Dermis blood vessel endothelial cell (primary cell): ENCODE results near the gene FRMD5. TPM values are rescaled to one million over a fixed set of nuclear protein-coding genes. Genes with fewer than 3 reads are reported as not detected.
"Not testable (repeated sequence)": the region's sequence is repeated elsewhere in the genome, so short reads cannot be mapped to it uniquely, and the experiment has no call there.

ENCODE experiments used
- DNase-seq: peaks from one replicate; pipeline ENCODE4 v3.0.0; 2010
- total RNA-seq: library from RNA; depleted of rRNA; stranded (reverse); fragments of >200 nt; gene quantifications from 2 replicates; pipeline ENCODE4 v1.2.3, GENCODE V29; 2014

The FRMD5 gene
- total RNA-seq, 1 donor from 2014 or later = 1.5 TPM

DNA sequence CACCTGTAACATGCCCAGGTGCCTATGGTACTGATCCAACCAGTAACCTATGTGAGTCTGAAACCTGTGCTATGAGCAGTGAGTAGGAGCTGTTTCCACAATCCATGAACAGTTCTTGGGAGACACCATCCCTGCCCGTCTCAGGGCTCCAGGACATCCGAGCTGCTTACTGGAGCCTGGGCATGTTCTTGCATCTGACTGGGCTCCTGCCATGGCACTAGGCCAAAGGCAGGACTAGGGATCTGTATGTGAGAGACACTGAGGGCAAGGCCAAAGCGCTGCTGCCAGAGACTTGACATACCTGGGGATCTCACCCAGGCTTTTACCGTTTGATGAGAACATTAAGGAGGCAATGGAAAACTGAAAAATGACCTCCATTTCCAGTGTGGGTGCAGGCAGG, 308.5 kb downstream of the FRMD5 start:
- no peak for DNase-seq

DNA sequence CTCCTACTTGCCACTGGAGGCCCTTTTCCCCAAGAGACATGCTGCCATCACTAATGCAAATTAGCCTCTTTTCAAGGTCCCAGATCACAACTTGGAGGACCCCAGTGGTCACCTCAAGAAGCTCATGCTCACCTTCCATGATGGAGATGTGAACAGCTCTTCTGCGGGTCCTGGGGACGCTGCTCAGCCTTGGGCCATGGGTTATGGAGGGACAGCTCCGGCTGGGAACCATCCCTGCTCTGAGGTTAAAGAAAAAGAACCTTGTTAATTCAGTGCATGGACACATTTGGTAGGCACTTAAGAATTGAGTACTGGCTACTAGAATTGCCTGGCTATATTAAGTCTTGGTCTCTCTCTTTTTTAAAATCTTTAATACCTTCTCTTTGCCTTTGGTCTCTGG, 311.5 kb downstream of the FRMD5 start:
- no peak for DNase-seq

DNA sequence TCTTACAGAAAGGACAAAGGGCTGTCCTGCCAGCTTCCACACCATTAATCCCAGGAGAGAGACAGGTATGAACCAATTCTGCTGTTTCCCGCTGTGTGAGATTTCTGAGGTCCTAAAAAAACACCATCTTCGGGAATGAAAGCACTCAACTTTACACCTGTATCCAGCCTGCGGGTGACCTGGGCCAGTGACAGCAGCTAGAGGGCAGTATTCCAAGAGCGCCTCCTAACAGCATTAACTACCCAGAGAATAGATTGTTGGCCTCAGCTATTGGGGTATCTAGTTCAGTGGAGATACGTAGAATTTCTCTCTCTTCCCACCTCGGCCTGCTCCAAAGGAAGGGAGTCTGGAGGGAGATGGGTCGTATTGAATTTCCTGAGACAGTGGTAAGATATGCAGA, 313.1 kb downstream of the FRMD5 start:
- DNase-seq = peak; percentile 27

DNA sequence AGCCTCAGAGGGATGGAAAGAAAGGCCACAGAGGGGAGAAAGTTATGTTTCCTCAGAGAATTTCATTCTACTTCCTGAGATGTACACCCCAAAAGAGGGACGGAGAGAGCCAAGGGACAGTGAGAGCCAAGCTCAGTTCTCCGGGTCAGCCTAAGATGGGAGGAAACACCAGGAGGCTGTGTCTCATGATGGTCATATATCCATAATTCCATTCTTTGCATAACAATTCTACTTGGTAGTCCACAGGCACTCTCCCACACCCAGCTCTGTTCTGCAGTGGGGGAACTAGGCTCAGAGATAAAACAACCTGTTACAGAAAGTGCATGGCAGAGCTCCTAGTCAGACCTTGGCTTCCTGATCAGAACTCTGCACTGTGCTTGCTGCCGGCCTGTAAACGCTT, 313.8 kb downstream of the FRMD5 start:
- DNase-seq = no peak

DNA sequence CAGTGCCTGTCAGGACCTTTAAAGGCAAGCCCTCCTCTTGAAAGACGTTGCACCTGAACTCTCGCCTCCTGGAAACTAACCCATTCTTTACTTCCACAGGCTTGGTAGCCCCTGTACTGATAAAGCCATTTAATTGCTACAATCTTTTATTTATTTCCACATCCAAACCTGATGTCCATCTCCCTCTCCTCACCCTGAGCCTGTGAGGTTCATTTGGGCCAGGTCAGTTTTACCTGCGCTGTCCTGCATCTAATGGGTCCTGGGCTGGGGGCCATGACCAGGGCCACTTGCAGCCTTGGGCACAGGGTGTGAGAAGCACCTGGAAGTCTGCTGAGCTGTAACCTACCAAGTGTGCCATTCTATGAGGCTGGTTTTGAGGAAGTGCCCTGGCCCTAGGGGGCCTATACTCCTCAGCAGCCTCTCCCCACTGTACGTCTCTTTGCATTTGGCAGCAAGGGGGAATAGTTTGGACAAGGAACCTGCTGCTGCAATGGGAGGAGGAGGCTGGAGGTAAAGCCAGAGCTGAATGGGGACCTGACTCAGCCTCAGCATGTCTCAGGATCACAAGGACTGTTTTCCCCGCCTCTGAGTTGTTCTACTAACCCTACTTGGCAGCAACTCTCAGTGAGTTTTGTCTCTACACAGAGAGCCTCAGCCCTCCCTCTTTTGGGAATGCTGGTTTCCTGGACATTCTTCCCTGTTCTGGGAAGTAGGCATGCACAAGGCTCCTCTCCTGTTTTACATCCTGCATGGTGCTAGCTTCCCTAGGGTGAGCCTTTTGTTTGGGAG, 314.5 kb downstream of the FRMD5 start:
- DNase-seq = no peak

DNA sequence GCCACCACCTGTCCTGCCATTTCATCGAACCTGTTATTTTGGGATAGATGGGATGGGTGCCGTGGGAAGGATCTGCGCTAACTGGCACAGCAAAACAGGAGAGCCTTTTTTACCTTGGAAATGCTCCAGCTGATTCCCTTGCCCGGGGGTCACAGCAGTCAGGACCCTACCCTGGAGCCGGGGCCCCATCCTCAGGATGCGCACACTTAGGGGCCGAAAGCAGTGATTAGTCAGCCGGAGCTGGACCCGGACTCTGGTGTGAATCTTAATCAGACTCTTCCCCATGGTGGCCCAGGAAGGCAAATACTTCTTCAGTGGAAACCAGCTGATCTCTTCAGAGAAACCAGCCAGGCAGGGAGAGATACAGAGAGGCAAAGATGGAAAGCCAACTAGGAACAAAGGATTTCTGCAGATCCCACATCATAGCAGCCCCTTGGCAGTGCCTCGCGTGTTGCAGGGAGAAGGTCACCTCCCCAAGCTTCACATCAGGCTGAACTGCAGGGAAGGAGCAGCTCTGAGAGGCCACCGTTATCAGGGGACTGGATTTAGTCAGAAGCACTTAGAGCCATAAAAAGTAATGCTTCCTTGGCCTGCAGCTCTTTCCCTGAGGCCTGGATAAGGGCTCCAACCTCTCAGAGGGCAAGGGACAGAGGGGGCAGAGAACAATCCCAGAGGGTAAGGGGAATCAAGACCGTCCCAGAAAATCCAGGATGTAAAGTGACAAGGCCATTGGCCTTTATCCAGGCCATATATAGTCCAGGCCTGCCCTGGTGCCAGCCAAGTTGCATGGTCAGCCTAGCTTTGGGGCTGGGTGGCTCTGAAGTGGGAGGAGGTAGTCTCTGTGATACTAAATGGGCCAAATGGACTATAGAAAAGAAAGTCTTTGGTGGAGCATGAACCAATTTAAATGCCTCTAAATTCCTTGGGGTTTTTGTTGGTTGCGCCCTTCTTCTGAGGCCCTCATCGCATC, 315.4 kb downstream of the FRMD5 start:
- DNase-seq = no peak

DNA sequence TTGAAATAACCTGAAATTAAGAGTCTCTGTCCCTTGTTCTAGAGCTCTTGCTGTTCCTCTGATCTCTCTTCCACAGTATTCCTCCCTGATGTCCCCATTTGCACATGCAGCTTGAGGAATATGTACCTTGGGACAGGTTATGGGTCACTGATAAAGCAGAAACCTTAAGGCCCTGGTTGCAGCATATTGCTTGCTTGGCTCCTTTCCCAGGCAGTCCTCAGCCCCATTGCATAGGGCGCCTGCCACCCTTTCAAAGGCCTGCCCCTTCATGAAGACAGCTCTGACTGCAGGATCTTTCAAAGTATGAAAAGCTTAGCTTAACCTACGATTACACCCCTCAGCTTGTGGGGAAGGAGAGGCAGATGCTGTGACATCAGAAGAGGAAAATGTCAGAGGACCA, 316.6 kb downstream of the FRMD5 start:
- DNase-seq = no peak

DNA sequence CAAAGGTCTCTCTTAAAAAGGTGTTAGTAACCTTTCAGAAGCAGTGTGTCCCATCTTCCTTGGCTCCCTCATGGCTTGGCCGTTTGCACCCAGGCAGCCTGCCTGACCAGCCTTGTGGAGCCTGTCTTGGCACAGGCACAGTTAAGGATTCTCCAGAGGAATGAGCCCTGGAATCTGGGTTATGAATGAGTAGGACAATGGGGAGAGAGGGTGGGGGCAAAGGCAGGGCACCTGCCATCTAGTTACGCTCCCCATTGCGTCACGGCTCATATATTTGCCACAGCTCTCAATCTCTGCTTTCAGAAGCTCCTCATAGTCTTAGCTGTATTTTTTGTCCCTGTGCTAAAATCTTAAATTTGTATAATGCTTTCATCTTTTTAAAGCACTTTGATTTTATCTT, 317.7 kb downstream of the FRMD5 start:
- no peak for DNase-seq

DNA sequence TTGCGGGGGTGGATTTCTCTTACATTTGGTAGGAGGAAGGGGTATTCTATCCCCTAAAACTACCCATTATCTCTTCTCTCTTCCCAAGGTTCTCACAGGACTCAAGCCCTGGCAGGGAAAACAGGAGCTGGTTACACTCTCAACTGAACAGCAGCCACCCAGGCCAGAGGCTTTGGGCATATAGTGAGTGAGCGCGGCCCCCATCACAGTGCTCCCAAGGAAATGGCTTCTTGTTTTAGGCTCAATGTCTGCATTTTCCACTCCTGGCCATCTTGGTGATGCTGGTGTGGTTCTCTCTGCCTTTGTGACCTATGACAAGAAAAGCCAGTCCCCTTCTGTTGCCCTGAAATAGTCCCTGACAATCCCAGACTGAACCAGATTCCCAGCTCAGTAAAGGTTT, 318.2 kb downstream of the FRMD5 start:
- no peak for DNase-seq

DNA sequence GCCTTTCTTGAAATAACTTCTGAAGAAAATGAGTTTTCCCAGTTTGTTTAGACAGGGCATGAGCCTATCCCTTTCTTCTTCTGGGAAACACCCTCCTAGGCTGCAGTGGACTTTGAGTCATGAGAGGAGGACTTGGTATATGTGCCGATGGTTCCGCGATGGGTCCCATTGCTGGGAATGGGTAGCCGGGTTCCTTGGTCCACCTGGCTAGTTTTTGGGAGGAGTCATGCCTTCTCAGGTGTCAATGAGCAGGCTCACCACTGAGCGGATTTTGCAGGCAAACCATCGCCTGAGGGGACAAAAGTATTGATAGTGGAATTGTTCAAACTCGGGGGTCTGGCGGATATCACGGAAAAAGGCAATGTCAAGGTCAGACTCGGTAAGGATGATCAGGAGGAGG, 321.4 kb downstream of the FRMD5 start:
- DNase-seq = no peak

DNA sequence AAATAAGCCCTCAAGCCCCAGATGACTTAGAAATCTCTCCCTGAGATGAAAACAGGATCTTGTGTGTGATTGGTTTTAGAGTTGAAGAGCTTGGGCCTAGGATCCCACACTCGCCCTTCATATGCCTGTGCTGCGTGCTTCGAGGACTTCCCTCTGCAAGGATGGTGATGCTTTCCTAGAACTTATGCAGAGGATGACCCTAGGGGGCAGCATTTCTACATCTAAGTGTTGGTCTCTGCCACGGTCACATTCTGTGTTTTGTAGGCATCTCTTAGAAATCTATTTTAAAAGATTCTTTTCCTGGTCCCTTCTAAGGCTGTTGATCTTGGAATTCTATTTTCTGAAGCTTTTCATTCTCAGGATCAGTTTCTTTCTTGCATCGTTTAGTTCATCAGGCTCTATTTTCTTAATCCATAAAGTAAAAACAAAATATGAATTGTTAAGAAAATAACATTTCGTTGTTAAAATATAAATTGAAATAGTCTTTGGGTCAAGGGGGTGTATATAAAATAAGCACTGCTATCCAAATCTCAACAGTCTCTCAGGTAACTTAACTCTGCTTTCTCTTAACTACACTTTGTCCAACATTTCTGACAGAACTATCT, 322.6 kb downstream of the FRMD5 start:
- peak; percentile 87 for DNase-seq

DNA sequence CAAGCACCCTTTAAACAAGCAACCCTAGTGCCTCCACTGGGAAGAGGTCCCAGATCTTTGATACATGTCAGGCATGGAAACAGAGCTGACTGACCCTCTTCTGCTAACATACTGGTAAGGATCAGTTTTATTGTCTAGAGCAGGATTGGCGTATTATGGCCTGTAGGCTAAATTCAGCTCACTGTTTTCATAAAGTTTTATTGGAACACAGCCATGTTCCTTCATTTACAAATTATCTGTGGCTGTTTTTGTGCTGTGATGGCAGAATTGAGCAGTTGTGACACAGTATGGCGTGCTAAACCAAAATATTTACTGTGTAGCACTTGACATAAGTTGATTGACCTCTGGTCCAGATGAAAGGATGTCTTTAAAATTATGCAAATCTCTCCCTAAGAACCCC, 323.2 kb downstream of the FRMD5 start:
- DNase-seq = no peak

DNA sequence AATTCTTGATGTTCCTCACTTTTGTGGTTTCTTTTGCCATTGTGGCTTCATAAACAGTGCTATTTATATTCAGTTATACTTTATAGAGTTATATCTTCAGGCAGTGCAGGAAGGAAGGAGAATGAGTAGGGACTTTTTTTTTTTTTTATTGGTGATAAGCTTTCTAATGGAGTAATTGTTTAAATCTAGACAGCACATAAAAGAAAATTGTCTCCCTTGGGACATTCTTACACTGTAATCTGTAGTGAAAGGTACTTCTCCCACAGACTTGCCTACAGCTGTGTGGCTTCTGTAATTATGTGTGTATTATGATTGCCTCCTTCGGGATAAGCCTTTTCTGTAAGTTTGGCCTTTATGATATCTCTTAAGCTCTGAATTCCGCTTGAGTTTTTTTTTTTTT, 326.7 kb downstream of the FRMD5 start:
- DNase-seq = peak; percentile 14

DNA sequence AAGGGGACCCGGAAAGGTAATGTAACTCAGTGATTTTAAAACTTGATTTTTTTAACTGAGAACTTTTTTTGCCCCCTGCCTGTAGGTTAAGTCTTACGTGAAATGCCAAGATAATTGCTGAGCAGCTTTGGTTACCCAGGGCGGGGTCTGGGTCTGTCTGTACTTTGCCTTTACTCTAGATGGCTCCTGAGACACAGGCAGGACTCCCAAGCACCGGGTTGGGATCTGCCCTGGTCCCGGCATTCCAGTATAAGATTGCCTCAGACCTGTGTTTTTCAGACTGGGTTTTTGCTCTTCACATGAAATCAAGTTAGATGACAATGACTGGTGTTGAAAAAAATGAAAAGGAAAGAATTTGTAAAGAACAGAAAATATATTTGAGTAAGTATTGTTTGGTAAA, 328.0 kb downstream of the FRMD5 start:
- no peak for DNase-seq

DNA sequence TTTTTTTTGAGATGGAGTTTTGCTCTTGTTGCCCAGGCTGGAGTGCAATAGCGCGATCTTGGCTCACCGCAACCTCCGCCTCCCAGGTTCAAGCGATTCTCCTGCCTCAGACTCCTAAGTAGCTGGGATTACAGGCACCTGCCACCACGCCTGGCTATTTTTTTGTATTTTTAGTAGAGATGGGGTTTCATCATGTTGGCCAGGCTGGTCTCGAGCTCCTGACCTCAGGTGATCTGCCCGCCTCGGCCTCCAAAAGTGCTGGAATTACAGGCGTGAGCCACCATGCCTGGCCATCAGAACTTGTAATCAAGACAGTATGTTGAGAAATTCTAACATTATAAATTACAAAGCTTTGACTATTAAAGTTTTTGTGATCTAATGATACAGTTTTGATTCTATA, 328.4 kb downstream of the FRMD5 start:
- DNase-seq = not testable (repeated sequence)

DNA sequence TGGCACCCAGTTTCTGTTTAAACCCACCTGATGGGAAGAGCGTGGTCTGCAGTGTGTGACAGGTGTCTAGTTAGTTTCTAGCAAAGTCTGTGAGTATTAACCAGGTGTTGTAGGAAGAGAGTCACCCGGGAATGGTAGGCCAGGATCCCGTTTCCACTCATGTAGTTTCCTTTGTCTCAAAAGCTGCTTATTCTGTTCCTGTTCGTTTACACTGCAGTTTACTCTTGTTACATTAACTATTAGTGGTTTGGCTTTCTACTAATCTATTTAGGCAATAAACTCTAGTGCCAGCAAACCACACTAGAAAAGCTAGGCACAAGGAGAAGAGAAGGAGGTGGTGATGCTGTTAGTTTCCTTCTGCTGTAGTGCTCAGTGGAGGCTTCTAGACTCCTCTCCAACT, 335.5 kb downstream of the FRMD5 start:
- no peak for DNase-seq

DNA sequence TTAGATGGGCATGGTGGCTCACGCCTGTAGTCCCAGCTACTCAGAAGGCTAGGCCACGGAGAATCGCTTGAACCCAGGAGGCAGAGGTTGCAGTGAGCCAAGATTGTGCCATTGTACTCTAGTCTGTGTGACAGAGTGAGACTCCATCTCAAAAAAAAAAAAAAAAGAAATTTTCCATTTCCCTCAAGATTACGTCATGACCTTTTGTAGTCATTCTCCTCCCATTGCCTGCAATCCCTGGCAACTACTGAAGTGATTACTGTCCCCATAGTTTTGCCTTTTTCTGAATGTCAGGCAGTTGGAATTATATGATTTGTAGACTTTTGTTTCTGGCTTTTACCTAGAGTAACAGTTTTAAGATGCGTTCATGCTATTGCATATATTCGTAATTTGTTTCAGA, 340.3 kb downstream of the FRMD5 start:
- no peak for DNase-seq

DNA sequence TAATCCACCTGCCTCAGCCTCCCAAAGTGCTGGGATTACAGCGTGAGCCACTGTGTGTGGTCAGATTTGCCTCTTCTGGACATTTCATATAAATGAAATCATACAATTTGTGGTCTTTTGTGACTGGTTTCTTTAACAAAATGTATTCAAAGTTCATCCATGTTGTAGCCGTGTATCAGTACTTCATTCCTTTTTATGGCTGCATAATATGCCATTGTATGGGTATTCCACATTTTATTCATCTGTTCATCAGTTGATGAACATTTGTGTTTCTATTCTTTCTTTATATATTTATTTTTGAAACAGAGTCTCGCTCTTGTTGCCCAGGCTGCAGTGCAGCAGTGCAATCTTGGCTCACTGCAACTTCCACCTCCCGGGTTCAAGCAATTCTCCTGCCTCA, 342.5 kb downstream of the FRMD5 start:
- DNase-seq = no peak

DNA sequence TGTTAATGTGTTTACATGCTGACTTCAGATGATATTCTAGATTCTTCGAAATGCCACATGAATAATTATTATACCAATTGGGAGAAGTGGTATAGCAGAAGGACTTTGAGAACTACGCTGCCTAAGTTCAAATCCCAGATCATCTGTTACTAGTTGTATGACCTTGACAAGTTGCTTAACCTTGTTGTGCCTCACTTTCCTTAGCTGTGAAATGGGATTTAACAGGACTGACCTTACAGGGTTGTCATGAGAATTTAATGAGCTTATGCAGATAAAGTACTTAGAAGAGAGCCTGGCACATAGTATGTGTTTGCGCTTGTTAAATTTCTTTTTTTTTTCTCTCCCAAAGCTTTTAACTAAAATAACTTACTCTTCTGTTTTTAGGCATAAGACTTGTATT, 343.8 kb downstream of the FRMD5 start:
- DNase-seq = no peak

DNA sequence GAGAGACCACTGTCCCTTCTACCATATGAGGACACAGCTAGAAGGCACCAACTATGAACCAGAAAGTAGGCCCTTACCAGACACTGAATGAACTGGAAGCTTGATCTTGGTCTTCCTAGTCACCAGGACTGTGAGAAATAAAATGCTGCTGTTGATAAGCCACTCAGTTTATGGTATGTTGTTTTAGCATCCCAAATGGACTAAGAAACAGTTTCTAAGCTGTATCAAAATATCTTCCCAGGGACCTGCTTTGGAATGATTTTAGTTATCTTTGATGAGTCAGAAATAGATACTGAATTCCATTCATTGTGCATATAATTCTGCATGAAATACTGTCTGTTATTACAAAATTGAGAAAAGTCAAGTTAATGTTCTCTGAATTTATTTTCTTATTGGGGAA, 349.6 kb downstream of the FRMD5 start:
- no peak for DNase-seq

DNA sequence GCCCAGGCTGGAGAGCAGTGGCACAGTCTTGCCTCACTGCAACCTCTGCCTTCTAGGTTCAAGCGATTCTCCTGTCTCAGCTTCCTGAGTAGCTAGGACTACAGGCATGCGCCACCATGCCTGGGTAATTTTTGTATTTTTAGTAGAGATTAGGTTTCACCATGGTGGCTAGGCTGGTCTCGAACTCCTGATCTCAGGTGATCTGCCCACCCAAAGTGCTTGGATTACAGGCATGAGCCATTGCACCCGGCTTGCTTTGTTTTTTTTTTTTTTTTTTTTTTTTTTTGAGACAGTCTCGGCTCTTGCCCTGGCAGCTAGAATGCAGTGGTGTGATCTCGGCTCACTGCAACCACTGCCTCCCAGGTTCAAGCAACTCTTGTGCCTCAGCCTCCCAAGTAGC, 362.6 kb downstream of the FRMD5 start:
- not testable (repeated sequence) for DNase-seq

DNA sequence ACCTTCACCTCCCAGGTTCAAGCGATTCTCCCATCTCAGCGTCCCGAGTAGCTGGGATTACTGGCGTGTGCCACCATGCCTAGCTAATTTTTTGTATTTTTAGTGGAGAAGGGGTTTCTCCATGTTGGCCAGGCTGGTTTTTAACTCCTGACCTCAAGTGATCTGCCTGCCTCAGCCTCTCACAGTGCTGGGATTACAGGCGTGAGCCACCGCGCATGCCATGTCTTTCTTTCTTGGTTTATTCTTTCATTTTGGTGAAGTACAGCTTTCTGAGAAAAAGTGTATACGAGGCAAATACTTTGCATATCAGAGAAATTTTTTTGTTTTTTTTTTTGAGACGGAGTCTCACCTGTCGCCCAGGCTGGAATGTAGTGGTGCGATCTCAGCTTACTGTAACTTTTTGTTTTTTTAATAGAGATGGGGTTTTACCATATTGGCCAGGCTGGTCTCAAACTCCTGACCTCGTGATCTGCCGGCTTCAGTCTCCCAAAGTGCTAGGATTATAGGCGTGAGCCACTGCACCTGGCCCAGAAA, 363.5 kb downstream of the FRMD5 start:
- DNase-seq = not testable (repeated sequence)

DNA sequence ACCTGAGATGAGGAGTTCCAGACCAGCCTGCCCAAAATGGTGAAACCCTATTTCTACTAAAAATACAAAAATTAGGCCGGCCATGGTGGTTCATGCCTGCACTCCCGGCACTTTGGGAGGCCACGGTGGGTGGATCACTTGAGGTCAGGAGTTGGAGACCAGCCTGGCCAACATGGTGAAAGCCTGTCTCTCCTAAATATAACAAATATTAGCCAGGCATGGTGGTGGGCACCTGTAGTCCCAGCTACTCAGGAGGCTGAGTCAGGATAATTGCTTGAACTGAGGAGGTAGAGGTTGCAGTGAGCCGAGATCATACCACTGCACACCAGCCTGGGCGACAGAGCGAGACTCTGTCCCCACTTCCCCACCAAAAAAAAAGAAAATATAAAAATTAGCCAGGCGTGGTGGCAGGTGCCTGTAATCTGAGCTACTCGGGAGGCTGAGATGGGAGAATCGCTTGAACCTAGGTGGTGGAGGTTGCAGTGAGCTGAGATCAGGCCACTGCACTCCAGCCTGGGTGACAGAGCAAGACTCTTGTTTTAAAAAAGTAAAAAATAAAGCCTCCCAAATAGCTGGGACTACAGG, 364.3 kb downstream of the FRMD5 start:
- DNase-seq = not testable (repeated sequence)
